Fibroblast of the aortic adventitia (primary cell): Measurements from ENCODE around the gene ZSCAN21. TPM values are rescaled to one million over a fixed set of nuclear protein-coding genes. Genes with fewer than 3 reads are reported as not detected.

ENCODE experiments used
- DNase-seq: peaks from one replicate; pipeline ENCODE4 v3.0.0-alpha.2; 2010; ENCODE audit warnings: low read depth
- H3K4me3 ChIP-seq: 2 replicates; pipeline ENCODE4 v1.5.1; 2011; ENCODE audit warnings: low read depth, mild to moderate bottlenecking, control low read depth, low read length, moderate library complexity
- CTCF ChIP-seq: IDR thresholded peaks from 2 replicates; pipeline ENCODE4 v1.5.1; 2011; ENCODE audit warnings: mild to moderate bottlenecking, low read length, control low read depth, inconsistent platforms; ENCODE audit not compliant: insufficient read depth
- total RNA-seq: library from RNA; depleted of rRNA; stranded (reverse); fragments of >200 nt; gene quantifications from 2 replicates; pipeline ENCODE4 v1.2.3, GENCODE V29; 2012; ENCODE audit warnings: low replicate concordance

Gene ZSCAN21
- total RNA-seq, 1 donor: 9.3 TPM

DNA sequence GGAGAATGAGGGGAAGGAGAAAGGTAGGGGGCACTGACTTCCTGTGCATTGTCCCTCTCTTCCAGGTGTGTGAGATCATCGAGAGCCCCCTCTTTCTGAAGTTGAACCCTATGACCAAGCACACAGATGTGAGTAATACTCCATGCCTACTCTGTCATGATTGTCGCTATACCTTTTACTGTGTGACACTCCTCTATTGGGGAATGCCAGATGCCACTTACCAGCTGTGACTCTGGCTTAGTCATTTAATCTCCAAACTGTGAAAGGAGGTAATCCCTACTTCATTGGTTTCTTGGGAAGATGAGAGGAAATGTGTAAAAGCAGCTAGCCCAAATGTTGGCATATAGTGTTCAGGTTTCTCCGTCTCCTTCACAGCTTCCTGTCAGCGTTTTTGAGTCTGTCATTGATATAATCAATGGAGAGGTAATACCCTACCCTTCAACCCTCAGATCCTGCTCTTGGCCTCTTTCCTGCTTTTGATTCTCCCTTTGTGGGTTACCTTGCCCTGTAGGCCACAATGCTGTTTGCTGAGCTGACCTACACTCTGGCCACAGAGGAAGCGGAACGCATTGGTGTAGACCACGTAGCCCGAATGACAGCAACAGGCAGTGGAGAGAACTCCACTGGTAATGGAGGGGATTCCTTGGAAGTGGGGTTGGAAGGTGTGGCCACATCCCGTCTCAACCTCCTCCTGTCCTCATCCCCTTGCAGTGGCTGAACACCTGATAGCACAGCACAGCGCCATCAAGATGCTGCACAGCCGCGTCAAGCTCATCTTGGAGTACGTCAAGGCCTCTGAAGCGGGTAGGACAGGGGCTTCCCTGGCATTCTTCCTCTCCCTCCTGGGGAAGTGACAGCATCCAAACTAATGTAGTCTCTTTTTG, 41.2 kb downstream of the ZSCAN21 start:
- TF ChIP-seq CTCF: no peak
- DNase-seq: no peak
- H3K4me3 ChIP-seq: no peak overlapping the region

- DNase-seq: no peak
- H3K4me3 ChIP-seq: no peak overlapping the region
- TF ChIP-seq CTCF: no peak
These were observed 42.0 kb downstream of the ZSCAN21 start for GRCh38 chr7:100091411-100092181.

DNA sequence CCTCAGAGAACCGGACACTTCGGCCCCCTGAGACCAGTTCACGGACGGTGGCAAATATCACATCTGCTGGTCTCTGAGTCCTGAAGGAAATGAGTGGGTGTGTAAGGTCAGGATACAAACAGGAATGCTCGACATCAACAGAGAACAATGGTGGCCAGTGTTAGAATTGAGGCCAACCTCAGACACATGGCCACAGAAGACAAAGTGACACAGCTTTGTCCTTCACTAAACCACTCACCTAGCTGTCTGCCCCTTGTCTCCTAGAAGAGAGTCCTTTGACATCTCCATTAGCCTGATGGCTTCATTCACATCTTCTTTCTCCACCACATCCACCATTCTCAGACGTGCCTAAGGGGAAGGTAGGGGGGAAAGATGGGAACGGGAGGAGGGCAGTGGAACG, 43.5 kb downstream of the ZSCAN21 start:
- no peak overlapping the region for H3K4me3 ChIP-seq
- DNase-seq: no peak
- no peak for TF ChIP-seq CTCF

DNA sequence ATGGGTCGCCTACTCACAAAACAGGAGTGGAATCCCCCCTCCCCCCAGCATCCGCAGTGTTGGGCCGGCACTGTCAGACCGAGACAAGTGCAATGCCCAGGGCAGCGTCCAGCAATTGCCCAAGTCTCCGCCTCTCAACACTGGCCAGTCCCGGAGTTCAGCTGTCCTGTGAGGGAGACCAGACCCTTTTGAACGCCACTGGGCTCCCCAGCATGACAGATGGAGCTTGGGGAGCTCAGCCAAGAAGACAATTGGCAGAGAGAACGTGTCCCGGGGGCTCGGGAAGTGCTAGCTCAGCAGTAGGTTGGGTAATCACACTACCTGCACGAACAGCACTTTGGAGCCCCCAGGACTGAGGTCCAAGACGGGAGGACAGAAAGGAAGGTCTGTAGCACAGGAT, 43.9 kb downstream of the ZSCAN21 start:
- H3K4me3 ChIP-seq: no peak overlapping the region
- no peak for DNase-seq
- TF ChIP-seq CTCF: no peak

DNA sequence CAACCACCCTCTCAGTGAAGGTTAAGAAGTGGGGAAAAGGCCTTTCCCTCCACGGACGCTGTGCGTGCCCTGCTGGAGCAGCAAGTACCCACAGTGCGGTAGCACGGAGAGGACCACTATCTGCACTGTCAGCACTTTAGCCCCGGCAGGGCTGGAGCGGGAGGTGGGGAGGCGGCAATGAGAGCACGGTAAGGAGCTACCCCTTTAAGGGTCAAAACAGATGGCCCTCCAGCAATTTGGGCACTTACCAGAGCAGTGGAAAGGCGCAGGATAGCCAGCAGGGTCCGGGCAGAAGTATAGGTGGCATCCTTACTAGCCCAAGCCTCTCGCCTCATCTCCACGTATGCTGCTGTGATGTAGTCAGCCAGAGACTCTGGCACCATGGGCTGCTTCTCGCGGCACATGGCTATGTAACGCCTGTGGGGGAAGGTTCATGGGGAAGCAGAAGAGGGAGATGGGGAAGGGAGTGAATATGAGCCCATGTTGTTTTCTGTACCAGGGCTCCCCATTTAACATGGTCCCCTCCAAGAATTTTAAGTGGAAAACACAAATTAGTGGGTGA, 44.4 kb downstream of the ZSCAN21 start:
- TF ChIP-seq CTCF: no peak
- no peak for DNase-seq
- no peak overlapping the region for H3K4me3 ChIP-seq

DNA sequence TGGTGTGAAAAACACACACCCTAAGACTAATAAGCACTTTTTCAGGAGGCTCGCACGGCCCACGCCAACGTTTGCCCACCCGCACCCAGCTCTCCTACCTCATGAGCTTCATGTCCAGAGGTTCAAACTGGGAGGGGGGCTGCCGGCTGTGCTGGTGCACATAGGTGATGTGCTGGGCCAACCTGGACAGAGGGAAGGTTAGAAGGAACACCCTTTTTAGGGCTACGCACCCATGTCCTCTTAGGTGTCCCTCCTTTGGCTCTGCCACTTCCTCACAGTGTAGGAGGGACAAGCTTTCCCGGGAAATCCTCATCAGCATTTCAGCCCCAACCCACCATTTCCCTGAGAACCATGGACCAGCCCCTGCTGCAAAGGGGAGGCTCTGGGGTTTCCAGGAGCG, 45.7 kb downstream of the ZSCAN21 start:
- no peak for TF ChIP-seq CTCF

More for the DNA sequence above, 45.7 kb downstream of the ZSCAN21 start:
- no peak for DNase-seq
- no peak overlapping the region for H3K4me3 ChIP-seq
